ENCODE data around the gene TTC9.

GRCh38 chr14:70597731-70598130 is 44.0 kb upstream of the TTC9 start:
- TF ChIP-seq, protein P1, sequence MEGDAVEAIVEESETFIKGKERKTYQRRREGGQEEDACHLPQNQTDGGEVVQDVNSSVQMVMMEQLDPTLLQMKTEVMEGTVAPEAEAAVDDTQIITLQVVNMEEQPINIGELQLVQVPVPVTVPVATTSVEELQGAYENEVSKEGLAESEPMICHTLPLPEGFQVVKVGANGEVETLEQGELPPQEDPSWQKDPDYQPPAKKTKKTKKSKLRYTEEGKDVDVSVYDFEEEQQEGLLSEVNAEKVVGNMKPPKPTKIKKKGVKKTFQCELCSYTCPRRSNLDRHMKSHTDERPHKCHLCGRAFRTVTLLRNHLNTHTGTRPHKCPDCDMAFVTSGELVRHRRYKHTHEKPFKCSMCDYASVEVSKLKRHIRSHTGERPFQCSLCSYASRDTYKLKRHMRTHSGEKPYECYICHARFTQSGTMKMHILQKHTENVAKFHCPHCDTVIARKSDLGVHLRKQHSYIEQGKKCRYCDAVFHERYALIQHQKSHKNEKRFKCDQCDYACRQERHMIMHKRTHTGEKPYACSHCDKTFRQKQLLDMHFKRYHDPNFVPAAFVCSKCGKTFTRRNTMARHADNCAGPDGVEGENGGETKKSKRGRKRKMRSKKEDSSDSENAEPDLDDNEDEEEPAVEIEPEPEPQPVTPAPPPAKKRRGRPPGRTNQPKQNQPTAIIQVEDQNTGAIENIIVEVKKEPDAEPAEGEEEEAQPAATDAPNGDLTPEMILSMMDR (IDR thresholded peaks at IDR 0.05) = no peak
- TF ChIP-seq POLR2AphosphoS5 (IDR thresholded peaks at IDR 0.05) (no peak), POLR2A (IDR thresholded peaks at IDR 0.05) (no peak)

All from breast epithelium (tissue), 3 donors.